ENCODE results near the gene CGRRF1. TPM values are rescaled to one million over a fixed set of nuclear protein-coding genes. Genes with fewer than 3 reads are reported as not detected.

Gene CGRRF1
- total RNA-seq, 4 donors from 2014 or later, result 5.7 to 14.0 (median 10.2) TPM

GRCh38 chr14:54535126-54535525, 25.4 kb downstream of the CGRRF1 start:
- WGBS, 2 donors, result 67% methylated on average over 1 of the region's 1 CpG
- DNase-seq (ENCODE audit: low spot score in 2 of 2), result no peak
- H3K4me3 ChIP-seq (ENCODE audit: low read depth, poor library complexity, severe bottlenecking), result no peak overlapping the region
- intact Hi-C loops (cut with DNase I; ENCODE audit: low total_unique reads), result no loop called here
- TF ChIP-seq POLR2A (IDR thresholded peaks at IDR 0.05) (no peak), CTCF (IDR thresholded peaks at IDR 0.05) (no peak)

DNA sequence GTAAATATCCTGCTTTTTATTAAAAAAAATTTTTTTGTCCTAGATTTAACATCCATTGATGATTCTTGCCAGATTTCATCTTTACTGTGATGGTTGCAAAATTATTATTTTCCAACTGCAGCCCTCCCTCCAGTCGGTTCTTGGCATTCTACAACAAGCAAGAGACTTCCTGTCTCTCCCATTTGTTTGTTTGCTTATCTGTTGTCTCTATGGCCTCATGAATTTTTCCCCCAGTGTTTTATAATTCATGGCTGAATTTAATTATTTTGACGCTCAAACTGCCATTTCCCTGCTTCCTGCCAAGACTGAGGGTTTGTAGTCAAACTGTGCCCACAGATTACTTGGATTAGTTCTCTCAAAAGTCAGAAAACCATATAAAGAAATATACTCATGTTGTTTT, 25.9 kb downstream of the CGRRF1 start:
- no peak overlapping the region for H3K4me3 ChIP-seq (ENCODE audit: low read depth, poor library complexity, severe bottlenecking)
- DNase-seq (ENCODE audit: low spot score in 2 of 2), result no peak
- no peak for TF ChIP-seq POLR2A (IDR thresholded peaks at IDR 0.05)
- TF ChIP-seq CTCF (IDR thresholded peaks at IDR 0.05), result no peak
- WGBS, 2 donors, result 43 to 47% methylated on average over 2 of the region's 2 CpGs
- intact Hi-C loops (cut with DNase I; ENCODE audit: low total_unique reads), result no loop called here

DNA sequence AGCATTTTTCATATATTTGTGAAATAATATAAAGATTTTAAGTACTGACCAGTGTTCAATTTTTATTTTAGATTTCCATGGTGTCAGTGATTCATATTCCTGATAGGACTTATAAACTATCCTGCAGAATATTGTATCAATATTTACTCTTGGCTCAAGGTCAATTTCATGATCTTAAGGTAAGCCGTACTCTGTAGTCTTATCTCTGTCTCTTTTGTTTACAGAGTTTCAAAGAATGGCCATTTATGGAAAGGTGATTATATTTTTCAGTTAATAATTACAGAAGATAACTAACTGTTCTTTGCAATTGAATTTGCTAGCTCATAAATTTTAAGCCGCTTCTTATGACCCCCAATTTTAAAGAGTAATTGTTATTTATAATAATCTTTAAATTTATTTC, 27.9 kb downstream of the CGRRF1 start:
- intact Hi-C loops (cut with DNase I; ENCODE audit: low total_unique reads), result no loop called here
- DNase-seq (ENCODE audit: low spot score in 2 of 2), result no peak
- 93 to 97% methylated on average over 2 of the region's 2 CpGs for WGBS, 2 donors
- no peak for TF ChIP-seq POLR2A (IDR thresholded peaks at IDR 0.05)
- TF ChIP-seq CTCF (IDR thresholded peaks at IDR 0.05), result no peak
- no peak overlapping the region for H3K4me3 ChIP-seq (ENCODE audit: low read depth, poor library complexity, severe bottlenecking)

GRCh38 chr14:54538055-54538454, 28.3 kb downstream of the CGRRF1 start:
- intact Hi-C loops (cut with DNase I; ENCODE audit: low total_unique reads), result no loop called here
- H3K4me3 ChIP-seq (ENCODE audit: low read depth, poor library complexity, severe bottlenecking), result no peak overlapping the region
- TF ChIP-seq CTCF (IDR thresholded peaks at IDR 0.05) (no peak), POLR2A (IDR thresholded peaks at IDR 0.05) (no peak)
- 97 to 98% methylated on average over 3 of the region's 3 CpGs for WGBS, 2 donors
- no peak for DNase-seq (ENCODE audit: low spot score in 2 of 2)

GRCh38 chr14:54547583-54547982, 37.9 kb downstream of the CGRRF1 start:
- intact Hi-C loops (cut with DNase I; ENCODE audit: low total_unique reads), result no loop called here
- H3K4me3 ChIP-seq (ENCODE audit: low read depth, poor library complexity, severe bottlenecking), result no peak overlapping the region
- TF ChIP-seq CTCF (IDR thresholded peaks at IDR 0.05), result no peak
- no peak for TF ChIP-seq POLR2A (IDR thresholded peaks at IDR 0.05)
- DNase-seq (ENCODE audit: low spot score in 2 of 2), result no peak
- WGBS, 2 donors, result 92 to 96% methylated on average over 3 of the region's 3 CpGs

DNA sequence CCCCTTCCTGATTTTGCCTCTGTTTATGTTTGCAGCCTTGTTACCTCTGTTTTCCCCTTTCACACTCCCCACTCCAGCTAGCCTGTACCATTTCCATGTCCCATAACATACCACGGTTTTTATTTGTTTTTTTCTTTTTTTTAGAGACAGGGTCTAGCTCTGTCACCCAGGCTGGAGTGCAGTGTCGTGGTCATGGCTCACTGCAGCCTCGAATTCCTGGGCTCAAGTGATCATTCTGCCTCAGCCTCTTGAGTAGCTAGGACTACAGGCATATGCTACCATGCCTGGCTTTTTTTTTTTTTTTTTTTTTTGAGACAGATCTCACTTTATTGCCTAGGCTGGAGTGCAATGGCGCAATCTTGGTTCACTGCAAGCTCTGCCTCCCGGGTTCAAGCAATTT, 38.8 kb downstream of the CGRRF1 start:
- WGBS, 2 donors, result 87 to 90% methylated on average over 5 of the region's 5 CpGs
- no peak for TF ChIP-seq POLR2A (IDR thresholded peaks at IDR 0.05)
- TF ChIP-seq CTCF (IDR thresholded peaks at IDR 0.05), result no peak
- no peak overlapping the region for H3K4me3 ChIP-seq (ENCODE audit: low read depth, poor library complexity, severe bottlenecking)
- intact Hi-C loops (cut with DNase I; ENCODE audit: low total_unique reads), result no loop called here
- no peak for DNase-seq (ENCODE audit: low spot score in 2 of 2)

Data from lower leg skin (tissue), 4 donors.